ENCODE data around the gene HECW1. TPM values are rescaled to one million over a fixed set of nuclear protein-coding genes. Genes with fewer than 3 reads are reported as not detected.

Gene HECW1
- total RNA-seq, 4 donors from 2014 or later: 0.62 to 4.3 (median 1.4) TPM; not detected in 1

- TF ChIP-seq POLR2A (IDR thresholded peaks at IDR 0.05): no peak
- TF ChIP-seq, protein P1, sequence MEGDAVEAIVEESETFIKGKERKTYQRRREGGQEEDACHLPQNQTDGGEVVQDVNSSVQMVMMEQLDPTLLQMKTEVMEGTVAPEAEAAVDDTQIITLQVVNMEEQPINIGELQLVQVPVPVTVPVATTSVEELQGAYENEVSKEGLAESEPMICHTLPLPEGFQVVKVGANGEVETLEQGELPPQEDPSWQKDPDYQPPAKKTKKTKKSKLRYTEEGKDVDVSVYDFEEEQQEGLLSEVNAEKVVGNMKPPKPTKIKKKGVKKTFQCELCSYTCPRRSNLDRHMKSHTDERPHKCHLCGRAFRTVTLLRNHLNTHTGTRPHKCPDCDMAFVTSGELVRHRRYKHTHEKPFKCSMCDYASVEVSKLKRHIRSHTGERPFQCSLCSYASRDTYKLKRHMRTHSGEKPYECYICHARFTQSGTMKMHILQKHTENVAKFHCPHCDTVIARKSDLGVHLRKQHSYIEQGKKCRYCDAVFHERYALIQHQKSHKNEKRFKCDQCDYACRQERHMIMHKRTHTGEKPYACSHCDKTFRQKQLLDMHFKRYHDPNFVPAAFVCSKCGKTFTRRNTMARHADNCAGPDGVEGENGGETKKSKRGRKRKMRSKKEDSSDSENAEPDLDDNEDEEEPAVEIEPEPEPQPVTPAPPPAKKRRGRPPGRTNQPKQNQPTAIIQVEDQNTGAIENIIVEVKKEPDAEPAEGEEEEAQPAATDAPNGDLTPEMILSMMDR (IDR thresholded peaks at IDR 0.05): no peak
- 88 to 90% methylated on average over 8 of the region's 8 CpGs for WGBS, 2 donors
- intact Hi-C loops (cut with DNase I; ENCODE audit: low total_unique reads): no loop called here
These were observed 348.4 kb downstream of the HECW1 start for GRCh38 chr7:43460733-43461348.

GRCh38 chr7:43461349-43462024, 349.0 kb downstream of the HECW1 start:
- intact Hi-C loops (cut with DNase I; ENCODE audit: low total_unique reads): no loop called here
- 80 to 86% methylated on average over 5 of the region's 5 CpGs for WGBS, 2 donors
- H3K4me3 ChIP-seq (ENCODE audit: low read depth, poor library complexity, severe bottlenecking): no peak overlapping the region
- DNase-seq (ENCODE audit: low spot score in 2 of 2): no peak
- TF ChIP-seq, protein P1 (IDR thresholded peaks at IDR 0.05): no peak
- no peak for TF ChIP-seq POLR2A (IDR thresholded peaks at IDR 0.05)

More at GRCh38 chr7:43460733-43461348, 348.4 kb downstream of the HECW1 start:
- H3K4me3 ChIP-seq (ENCODE audit: low read depth, poor library complexity, severe bottlenecking): no peak overlapping the region
- DNase-seq (ENCODE audit: low spot score in 2 of 2): no peak

DNA sequence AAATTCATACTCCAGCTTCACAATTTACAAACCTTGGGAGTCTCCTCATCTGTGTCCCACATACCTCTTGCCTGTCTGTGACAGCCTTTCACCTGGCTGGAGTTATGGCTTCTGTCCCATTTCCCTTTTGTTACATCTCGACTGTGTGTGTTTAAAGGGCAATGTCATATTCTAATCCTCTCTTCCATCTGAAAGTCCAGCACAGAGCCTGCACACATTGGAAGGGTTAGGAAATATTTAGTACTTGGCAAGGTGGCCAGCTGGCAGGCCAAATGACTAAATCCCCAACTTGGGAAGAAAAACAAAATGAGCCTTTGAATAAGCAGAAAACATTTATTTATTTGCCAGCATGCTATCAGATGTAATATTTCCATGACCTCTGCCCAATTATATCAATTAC, 350.4 kb downstream of the HECW1 start:
- TF ChIP-seq, protein P1 (IDR thresholded peaks at IDR 0.05): no peak
- TF ChIP-seq POLR2A (IDR thresholded peaks at IDR 0.05): no peak
- WGBS, 2 donors: 32 to 53% methylated on average over 1 of the region's 1 CpG

DNA sequence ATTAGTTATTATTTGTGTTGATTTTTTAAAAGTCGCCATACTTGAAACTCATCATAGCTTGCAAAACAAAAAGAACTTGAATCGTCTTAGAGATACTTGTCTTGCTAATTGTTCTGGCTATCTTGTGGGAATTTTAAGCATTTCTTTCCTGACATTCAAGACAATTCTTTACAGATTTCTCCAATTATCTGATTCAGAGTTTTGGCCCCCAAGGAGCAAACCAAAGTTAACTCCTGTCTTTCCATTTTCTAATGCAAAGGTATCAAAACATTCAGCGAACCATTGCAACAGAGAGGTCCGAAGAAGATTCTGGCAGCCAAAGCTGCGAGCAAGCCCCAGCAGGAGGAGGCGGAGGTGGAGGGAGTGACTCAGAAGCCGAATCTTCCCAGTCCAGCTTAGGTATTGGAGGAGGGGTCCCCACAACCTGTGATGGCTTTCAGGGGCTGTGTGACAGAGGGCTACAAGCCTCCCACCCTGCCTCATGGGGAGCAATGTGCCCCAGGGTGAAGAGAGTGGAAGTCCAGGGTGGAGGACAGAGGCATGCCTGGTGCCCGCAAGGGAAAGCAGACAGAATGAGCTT, 351.0 kb downstream of the HECW1 start:
- intact Hi-C loops (cut with DNase I; ENCODE audit: low total_unique reads): no loop called here

More for the DNA sequence above, 350.4 kb downstream of the HECW1 start:
- intact Hi-C loops (cut with DNase I; ENCODE audit: low total_unique reads): no loop called here
- H3K4me3 ChIP-seq (ENCODE audit: low read depth, poor library complexity, severe bottlenecking): no peak overlapping the region
- DNase-seq (ENCODE audit: low spot score in 2 of 2): no peak

DNA sequence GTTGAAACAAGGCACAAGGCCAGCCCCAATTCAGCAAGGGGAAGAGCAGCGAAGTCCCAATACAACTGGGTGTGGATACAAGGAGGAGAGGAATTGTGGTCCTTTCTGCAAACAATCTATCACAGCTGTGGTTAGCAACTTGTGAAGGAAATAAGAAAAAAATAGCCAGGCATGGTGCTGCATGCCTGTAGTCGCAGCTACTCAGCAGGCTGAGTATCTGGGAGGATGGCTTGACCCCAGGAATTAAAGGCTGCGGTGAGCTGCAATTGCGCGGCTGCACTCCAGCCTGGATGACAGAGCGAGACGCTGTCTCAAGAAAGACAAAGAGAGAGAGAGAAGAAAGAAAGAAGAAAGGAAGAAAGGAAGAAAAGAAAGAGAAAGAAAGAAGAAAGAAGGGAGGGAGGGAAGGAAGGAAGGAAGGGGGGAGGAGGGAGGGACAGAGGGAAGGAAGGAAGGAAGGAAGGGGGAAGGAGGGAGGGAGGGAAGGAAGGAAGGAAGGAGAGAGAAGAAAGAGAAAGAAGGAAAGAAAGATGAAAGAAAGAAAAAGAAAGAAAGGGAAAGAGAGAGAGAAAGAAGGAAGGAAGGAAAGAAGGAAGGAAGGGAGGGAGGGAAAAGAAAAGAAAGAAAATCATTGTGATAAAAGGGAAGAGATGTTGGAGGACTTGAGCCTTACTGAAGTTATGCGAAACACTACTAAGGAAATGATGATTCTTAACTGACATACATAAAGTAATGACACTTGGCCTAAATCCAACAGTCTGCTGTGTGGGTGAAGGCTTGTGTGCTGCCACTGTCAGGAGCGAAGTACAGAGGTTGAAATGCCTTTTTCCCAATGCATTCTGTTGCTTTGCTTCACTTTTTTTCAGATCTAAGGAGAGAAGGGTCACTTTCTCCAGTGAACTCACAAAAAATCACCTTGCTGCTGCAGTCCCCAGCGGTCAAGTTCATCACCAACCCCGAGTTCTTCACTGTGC, 353.4 kb downstream of the HECW1 start:
- intact Hi-C loops (cut with DNase I; ENCODE audit: low total_unique reads): no loop called here
- 62 to 69% methylated on average over 11 of the region's 11 CpGs for WGBS, 2 donors
- DNase-seq (ENCODE audit: low spot score in 2 of 2): no peak

More for the DNA sequence above, 351.0 kb downstream of the HECW1 start:
- WGBS, 2 donors: 27 to 39% methylated on average over 8 of the region's 8 CpGs
- TF ChIP-seq POLR2A (IDR thresholded peaks at IDR 0.05): no peak
- TF ChIP-seq, protein P1 (IDR thresholded peaks at IDR 0.05): no peak
- no peak for DNase-seq (ENCODE audit: low spot score in 2 of 2)
- H3K4me3 ChIP-seq (ENCODE audit: low read depth, poor library complexity, severe bottlenecking): no peak overlapping the region

More for the DNA sequence above, 353.4 kb downstream of the HECW1 start:
- no peak for TF ChIP-seq POLR2A (IDR thresholded peaks at IDR 0.05)
- TF ChIP-seq, protein P1 (IDR thresholded peaks at IDR 0.05): no peak
- no peak overlapping the region for H3K4me3 ChIP-seq (ENCODE audit: low read depth, poor library complexity, severe bottlenecking)

All from lower leg skin (tissue), 4 donors.